ENCODE results near the gene PDGFD. TPM values are rescaled to one million over a fixed set of nuclear protein-coding genes. Genes with fewer than 3 reads are reported as not detected.

Gene PDGFD
- total RNA-seq, 1 donor from 2014 or later, result 37.1 TPM

- DNase-seq (ENCODE audit: low spot score), result no peak
These were observed 273.3 kb downstream of the PDGFD start for GRCh38 chr11:103890654-103891053.

- DNase-seq (ENCODE audit: low spot score), result no peak
These were observed 274.3 kb downstream of the PDGFD start for GRCh38 chr11:103889679-103890078.

GRCh38 chr11:103888541-103888951 lies 275.4 kb downstream of the PDGFD start:
- DNase-seq (ENCODE audit: low spot score), result no peak

GRCh38 chr11:103887001-103887658 lies 276.8 kb downstream of the PDGFD start:
- no peak for DNase-seq (ENCODE audit: low spot score)

GRCh38 chr11:103883856-103884255 lies 280.1 kb downstream of the PDGFD start:
- no peak for DNase-seq (ENCODE audit: low spot score)

- DNase-seq (ENCODE audit: low spot score), result no peak
These were observed 280.7 kb downstream of the PDGFD start for GRCh38 chr11:103883291-103883690.

GRCh38 chr11:103881584-103881983 lies 282.4 kb downstream of the PDGFD start:
- no peak for DNase-seq (ENCODE audit: low spot score)

- DNase-seq (ENCODE audit: low spot score), result no peak
These were observed 283.0 kb downstream of the PDGFD start for GRCh38 chr11:103880968-103881367.

GRCh38 chr11:103878646-103879045 lies 285.3 kb downstream of the PDGFD start:
- DNase-seq (ENCODE audit: low spot score), result no peak

- DNase-seq (ENCODE audit: low spot score), result no peak
These were observed 286.7 kb downstream of the PDGFD start for GRCh38 chr11:103877221-103877620.

- no peak for DNase-seq (ENCODE audit: low spot score)
These were observed 288.0 kb downstream of the PDGFD start for GRCh38 chr11:103875855-103876510.

- DNase-seq (ENCODE audit: low spot score), result no peak
These were observed 291.2 kb downstream of the PDGFD start for GRCh38 chr11:103872748-103873147.

- no peak for DNase-seq (ENCODE audit: low spot score)
These were observed 291.9 kb downstream of the PDGFD start for GRCh38 chr11:103871923-103872551.

- no peak for DNase-seq (ENCODE audit: low spot score)
These were observed 293.1 kb downstream of the PDGFD start for GRCh38 chr11:103870821-103871309.

GRCh38 chr11:103867481-103867880 lies 296.5 kb downstream of the PDGFD start:
- no peak for DNase-seq (ENCODE audit: low spot score)

- DNase-seq (ENCODE audit: low spot score), result no peak
These were observed 300.4 kb downstream of the PDGFD start for GRCh38 chr11:103863497-103863896.

GRCh38 chr11:103862802-103863174 lies 301.2 kb downstream of the PDGFD start:
- DNase-seq (ENCODE audit: low spot score), result no peak

- no peak for DNase-seq (ENCODE audit: low spot score)
These were observed 301.7 kb downstream of the PDGFD start for GRCh38 chr11:103862094-103862801.

Measured in mesenteric fat pad (tissue), 1 donor.